OCI-LY7 (cell line): Measurements from ENCODE around the gene ATXN10. TPM values are rescaled to one million over a fixed set of nuclear protein-coding genes. Genes with fewer than 3 reads are reported as not detected.

Source experiments
- BruUV-seq: library from RNA; stranded (reverse); fragments of 400-500 nt; replicated peaks from 2 replicates; lab custom pipeline; 2021; lab: Mats Ljungman, UMichigan
- CTCF ChIA-PET: fragments of 300-600 bp; sonication (Branson Sonifier 250); formaldehyde crosslinking; loops from one replicate; lab custom pipeline; 2022; ENCODE audit warnings: antibody characterized with exemption; ENCODE audit not compliant: unreplicated experiment; lab: Charles Lee
- POLR2A ChIA-PET: fragments of 300-600 bp; sonication (Branson Sonifier 250); formaldehyde crosslinking; loops from one replicate; lab custom pipeline; 2022; ENCODE audit warnings: antibody characterized with exemption; lab: Charles Lee
- DNase-seq: peaks from one replicate; pipeline ENCODE4 v3.0.0-alpha.2; 2015; ENCODE audit warnings: low spot score
- H2AFZ ChIP-seq: fragments of 200-600 bp; sonication (generic), shearing (Covaris generic); 2 replicates; pipeline ENCODE4 v1.6.1; 2014; ENCODE audit warnings: mild to moderate bottlenecking, antibody characterized with exemption, low read length, moderate library complexity
- H3K27ac ChIP-seq: fragments of 200-600 bp; sonication (generic); 2 replicates; pipeline ENCODE4 v1.5.1; 2014; ENCODE audit warnings: mixed run types, low read depth, mild to moderate bottlenecking, moderate library complexity, low read length, inconsistent platforms; ENCODE audit not compliant: poor library complexity, severe bottlenecking
- H3K36me3 ChIP-seq: fragments of 200-600 bp; sonication (generic); 2 replicates; pipeline ENCODE4 v1.6.1; 2014; ENCODE audit warnings: mild to moderate bottlenecking, antibody characterized with exemption, low read length, moderate library complexity, mixed read lengths; ENCODE audit not compliant: insufficient read depth
- H3K4me1 ChIP-seq: fragments of 200-600 bp; sonication (generic); 2 replicates; pipeline ENCODE4 v1.5.1; 2014; ENCODE audit warnings: mild to moderate bottlenecking, low read length; ENCODE audit not compliant: insufficient read depth, poor library complexity, severe bottlenecking
- H3K4me2 ChIP-seq: fragments of 200-600 bp; sonication (generic); 2 replicates; pipeline ENCODE4 v1.6.1; 2014; ENCODE audit warnings: mild to moderate bottlenecking, low read length
- H3K4me3 ChIP-seq: fragments of 200-600 bp; sonication (generic); 2 replicates; pipeline ENCODE4 v1.5.1; 2014; ENCODE audit warnings: mild to moderate bottlenecking, low read depth, low read length; ENCODE audit not compliant: poor library complexity, severe bottlenecking
- H3K79me2 ChIP-seq: fragments of 200-600 bp; sonication (generic); 2 replicates; pipeline ENCODE4 v1.6.1; 2016; ENCODE audit warnings: low read depth, mild to moderate bottlenecking, low read length, moderate library complexity, mixed read lengths; ENCODE audit not compliant: insufficient read depth
- H3K9me2 ChIP-seq: fragments of 200-600 bp; sonication (generic); 2 replicates; pipeline ENCODE4 v1.6.1; 2016; ENCODE audit warnings: mild to moderate bottlenecking, low read length, mixed read lengths; ENCODE audit not compliant: insufficient read depth
- H3K9me3 ChIP-seq: fragments of 200-600 bp; sonication (generic); 2 replicates; pipeline ENCODE4 v1.6.1; 2014; ENCODE audit warnings: mild to moderate bottlenecking, mixed run types, low read length, mixed read lengths
- H4K20me1 ChIP-seq: fragments of 200-600 bp; sonication (generic); 2 replicates; pipeline ENCODE4 v1.6.1; 2014; ENCODE audit warnings: mild to moderate bottlenecking, antibody characterized with exemption, low read length, moderate library complexity, mixed read lengths; ENCODE audit not compliant: insufficient read depth
- CTCF ChIP-seq: fragments of 200-600 bp; sonication (generic); conservative IDR thresholded peaks from 2 replicates; pipeline ENCODE4 v1.5.1; 2014; ENCODE audit warnings: mild to moderate bottlenecking, antibody characterized with exemption, low read length, moderate library complexity, mixed read lengths
- EZH2phosphoT487 ChIP-seq: fragments of 200-600 bp; sonication (generic); IDR thresholded peaks from 2 replicates; pipeline ENCODE4 v1.6.1; 2018; ENCODE audit warnings: low read depth, borderline replicate concordance, mild to moderate bottlenecking, mixed run types, antibody characterized with exemption, low read length, moderate library complexity, mixed read lengths
- intact Hi-C: fragments of 100-400 bp; cut with micrococcal nuclease; formaldehyde crosslinking; loops from one replicate; pipeline ENCODE4 v1.10.0; 2022; ENCODE audit not compliant: unreplicated experiment
- total RNA-seq, 2 experiments: library from RNA; depleted of rRNA in 1 of 2; stranded (reverse); fragments of >200 nt in 1 of 2; shearing (Covaris generic) in 1 of 2; gene quantifications; 2 replicates each; pipeline ENCODE4 v1.2.3, GENCODE V29; 2014 to 2022

ATXN10 gene
- total RNA-seq, 2 experiments from 2014 or later, result 66.1 to 197 TPM

DNA sequence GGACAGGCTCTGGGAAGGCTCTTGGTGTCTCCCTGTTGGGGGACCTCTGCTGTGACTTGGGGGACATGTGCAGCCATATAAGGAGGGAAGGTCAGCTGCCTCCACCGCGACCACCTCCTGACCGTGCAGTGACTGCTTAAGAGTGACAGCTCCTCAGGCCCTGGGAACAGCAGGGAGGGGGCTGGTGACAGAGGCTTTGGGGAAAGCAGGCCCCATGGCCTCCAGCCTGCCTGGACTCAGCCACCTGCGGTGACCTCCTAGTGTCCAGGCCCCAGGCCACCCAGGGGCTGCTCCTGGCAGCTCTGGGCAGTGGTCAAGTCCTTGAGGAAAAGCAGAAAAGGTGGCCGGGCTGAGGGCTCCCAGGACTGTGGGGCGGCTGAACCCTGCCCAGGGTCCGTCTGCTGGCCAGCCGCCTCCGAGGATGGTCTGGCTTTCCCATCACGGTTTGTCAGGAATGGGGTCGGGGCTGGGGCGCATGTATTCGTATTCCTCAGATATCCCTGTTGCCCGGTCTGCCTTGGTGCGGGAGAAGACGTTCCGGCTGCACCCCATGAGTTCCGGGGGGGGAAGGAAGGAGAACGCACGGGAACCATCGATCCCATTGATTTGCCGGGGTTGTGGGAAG is 208.6 kb downstream of the ATXN10 start:
- DNase-seq, result no peak
- H3K4me1 ChIP-seq, result no peaks in the 10 kb centered on the region
- H3K36me3 ChIP-seq, result no peaks in the 10 kb centered on the region
- ChIA-PET POLR2A (no interaction called here), CTCF (no interaction called here)
- H3K27ac ChIP-seq, result no peak overlapping the region
- no TSS peak for BruUV-seq
- TF ChIP-seq EZH2phosphoT487 (no peak), CTCF (no peak)
- H4K20me1 ChIP-seq, result no peaks in the 10 kb centered on the region
- intact Hi-C loops, result no loop called here
- no peak overlapping the region for H3K4me2 ChIP-seq
- H2AFZ ChIP-seq, result no peak overlapping the region
- H3K9me3 ChIP-seq, result no peaks in the 10 kb centered on the region
- H3K9me2 ChIP-seq, result no peaks in the 10 kb centered on the region
- H3K79me2 ChIP-seq, result no peaks in the 10 kb centered on the region
- no peak overlapping the region for H3K4me3 ChIP-seq

- no peaks in the 10 kb centered on the region for H4K20me1 ChIP-seq
- no peaks in the 10 kb centered on the region for H3K79me2 ChIP-seq
- TF ChIP-seq EZH2phosphoT487, result no peak
- TF ChIP-seq CTCF, result no peak
- H3K9me2 ChIP-seq, result no peaks in the 10 kb centered on the region
- intact Hi-C loops, result no loop called here
- no peak overlapping the region for H3K4me2 ChIP-seq
- H3K4me1 ChIP-seq, result no peaks in the 10 kb centered on the region
- CTCF ChIA-PET, result no interaction called here
- DNase-seq, result no peak
- H2AFZ ChIP-seq, result no peak overlapping the region
- no peaks in the 10 kb centered on the region for H3K36me3 ChIP-seq
- no peaks in the 10 kb centered on the region for H3K9me3 ChIP-seq
- no TSS peak for BruUV-seq
- no peak overlapping the region for H3K27ac ChIP-seq
- H3K4me3 ChIP-seq, result no peak overlapping the region
- POLR2A ChIA-PET, result no interaction called here
Observed at GRCh38 chr22:45880716-45881523, 209.3 kb downstream of the ATXN10 start.

DNA sequence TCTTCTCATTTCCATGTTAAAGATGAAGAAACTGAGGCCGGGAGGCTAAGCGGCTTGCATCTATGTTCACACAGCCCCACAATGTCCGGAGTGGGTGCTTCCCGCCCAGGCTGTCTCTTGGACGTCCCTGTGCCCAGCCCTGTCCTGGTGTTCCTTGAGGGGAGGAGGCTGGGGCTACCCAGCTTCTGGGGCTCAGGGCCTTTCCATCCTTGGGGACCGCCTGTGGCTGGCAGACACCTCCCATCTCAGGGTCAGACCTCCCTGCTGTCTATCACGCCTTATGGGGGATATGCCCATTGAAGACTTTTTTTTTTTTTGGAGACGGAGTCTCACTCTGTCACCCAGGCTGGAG is 209.9 kb downstream of the ATXN10 start:
- intact Hi-C loops, result no loop called here
- H3K79me2 ChIP-seq, result no peaks in the 10 kb centered on the region
- no peak overlapping the region for H3K4me2 ChIP-seq
- TF ChIP-seq CTCF (no peak), EZH2phosphoT487 (no peak)
- DNase-seq, result no peak
- H3K27ac ChIP-seq, result no peak overlapping the region
- CTCF ChIA-PET, result no interaction called here
- H3K9me3 ChIP-seq, result no peaks in the 10 kb centered on the region
- no TSS peak for BruUV-seq
- no peak overlapping the region for H3K4me3 ChIP-seq
- no peak overlapping the region for H2AFZ ChIP-seq
- no peaks in the 10 kb centered on the region for H3K9me2 ChIP-seq
- H3K36me3 ChIP-seq, result no peaks in the 10 kb centered on the region
- no peaks in the 10 kb centered on the region for H3K4me1 ChIP-seq
- POLR2A ChIA-PET, result no interaction called here
- H4K20me1 ChIP-seq, result no peaks in the 10 kb centered on the region
